Esophagus muscularis mucosa (tissue), 4 donors: ENCODE data around the gene CYP4A22. TPM values are rescaled to one million over a fixed set of nuclear protein-coding genes. Genes with fewer than 3 reads are reported as not detected.
A peak's percentile ranks its signal among the peaks of the same experiment; 100 is the strongest.

Experiments used
- DNase-seq: peaks from one replicate; pipeline ENCODE4 v3.0.0-alpha.2; 2017; ENCODE audit errors: extremely low spot score
- H3K27ac ChIP-seq, 4 donors: fragments of 200-600 bp; sonication (generic); replicated peaks in 1 of 4; 1 replicate in 3 of 4; 2 replicates in 1 of 4; pipeline ENCODE4 v1.5.1; 2016 to 2019; ENCODE audit warnings: mild to moderate bottlenecking in 1 of 4
- H3K27me3 ChIP-seq, 4 donors: fragments of 200-600 bp; sonication (generic); one replicate each; pipeline versions ENCODE4 v1.5.1 to v1.6.0; 2016 to 2019
- H3K36me3 ChIP-seq, 4 donors: fragments of 200-600 bp; sonication (generic); one replicate each; pipeline ENCODE4 v1.5.1; 2016 to 2019
- H3K4me1 ChIP-seq, 4 donors: fragments of 200-600 bp; sonication (generic); one replicate each; pipeline ENCODE4 v1.5.1; 2016 to 2019
- H3K4me3 ChIP-seq, 4 donors: fragments of 200-600 bp; sonication (generic); 1 replicate in 2 of 4; 2 replicates in 2 of 4; pipeline ENCODE4 v1.5.1; 2016 to 2019; ENCODE audit warnings: mild to moderate bottlenecking in 4 of 4, moderate library complexity in 1 of 4
- H3K9me3 ChIP-seq, 4 donors: fragments of 200-600 bp; sonication (generic); 1 replicate in 3 of 4; 2 replicates in 1 of 4; pipeline ENCODE4 v1.5.1; 2016 to 2019
- EP300 ChIP-seq: sonication (generic); formaldehyde crosslinking; IDR thresholded peaks from one replicate; pipeline ENCODE4 v1.6.1; 2017; ENCODE audit warnings: antibody characterized with exemption
- POLR2A ChIP-seq: fragments of 450-650 bp; IDR thresholded peaks from one replicate; pipeline ENCODE4 v1.6.1; 2017; ENCODE audit warnings: antibody characterized with exemption, moderate library complexity, mild to moderate bottlenecking, low read depth
- POLR2AphosphoS5 ChIP-seq, 2 donors: sonication (generic); formaldehyde crosslinking; IDR thresholded peaks; one replicate each; pipeline ENCODE4 v1.6.1; 2017; ENCODE audit warnings: antibody characterized with exemption in 2 of 2
- WGBS: methylation state at CpG from one replicate; pipeline ENCODE4 v1.1.5; 2018; 5-methylcytosine and 5-hydroxymethylcytosine counted together
- intact Hi-C: fragments of 100-400 bp; cut with DNase I; formaldehyde crosslinking; loops from one replicate; pipeline ENCODE4 v1.15.1; 2023
- total RNA-seq, 4 donors: library from RNA; depleted of rRNA; stranded (reverse); fragments of >200 nt; gene quantifications; one replicate each; pipeline versions ENCODE4 v1.1.0 to v1.2.1, GENCODE V29; 2016
- TF ChIP-seq, protein P1 (sequence below), 3 experiments: fragments of 200-600 bp in 2 of 3; fragments of 450-650 bp in 1 of 3; sonication (generic) in 2 of 3; IDR thresholded peaks; one replicate each; pipeline ENCODE4 v1.5.1; 2017 to 2019; ENCODE audit warnings: antibody characterized with exemption in 3 of 3, mild to moderate bottlenecking in 2 of 3, moderate library complexity in 1 of 3

Gene CYP4A22
- total RNA-seq, 4 donors from 2014 or later = 0.19 to 0.46 TPM; not detected in 2

DNA sequence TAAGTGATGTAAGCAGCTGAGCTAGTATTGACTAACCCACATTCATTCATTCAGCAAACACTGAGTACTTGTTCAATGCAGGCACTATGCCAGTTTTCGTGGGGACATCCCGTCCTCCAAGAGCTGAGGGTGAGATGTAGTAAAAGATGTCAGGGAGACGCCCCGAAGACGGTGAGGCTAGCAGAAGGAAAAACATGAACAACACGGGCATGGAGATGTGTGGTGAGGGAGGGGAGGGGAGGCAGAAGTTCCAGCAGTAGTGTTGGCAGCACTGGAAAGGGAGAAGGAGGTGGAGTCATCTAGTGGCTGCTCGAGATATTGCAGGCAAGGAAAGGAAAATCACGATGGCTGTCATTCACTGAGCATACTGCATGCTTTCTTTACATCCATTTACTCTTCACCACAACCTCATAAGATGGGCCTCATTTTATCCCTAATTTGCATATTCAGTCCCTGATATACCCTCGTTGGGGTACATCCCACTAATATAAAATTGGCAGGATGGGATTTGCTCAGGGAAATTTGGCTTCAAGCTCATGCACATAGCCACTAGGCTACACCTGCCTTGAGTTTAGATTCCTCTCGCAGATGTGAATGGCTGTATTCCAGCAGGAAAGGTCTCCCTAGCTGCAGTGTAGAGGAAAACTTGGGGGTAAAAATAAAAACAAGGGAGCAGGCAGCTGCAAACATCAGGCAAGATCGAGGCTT is 38.1 kb downstream of the CYP4A22 start:
- 18% methylated on average over 11 of the region's 11 CpGs for WGBS
- intact Hi-C loops = loop anchor here (5.0 kb wide), 1 partner anchor 537 kb away; no protein-coding TSS in a partner anchor
- peak; percentile 89 for DNase-seq

GRCh38 chr1:47178020-47178419 is 40.8 kb downstream of the CYP4A22 start:
- H3K36me3 ChIP-seq = no peaks in the 10 kb centered on the region
- intact Hi-C loops = loop anchor here (5.0 kb wide), 1 partner anchor 534 kb away; no protein-coding TSS in a partner anchor
- TF ChIP-seq, protein P1, sequence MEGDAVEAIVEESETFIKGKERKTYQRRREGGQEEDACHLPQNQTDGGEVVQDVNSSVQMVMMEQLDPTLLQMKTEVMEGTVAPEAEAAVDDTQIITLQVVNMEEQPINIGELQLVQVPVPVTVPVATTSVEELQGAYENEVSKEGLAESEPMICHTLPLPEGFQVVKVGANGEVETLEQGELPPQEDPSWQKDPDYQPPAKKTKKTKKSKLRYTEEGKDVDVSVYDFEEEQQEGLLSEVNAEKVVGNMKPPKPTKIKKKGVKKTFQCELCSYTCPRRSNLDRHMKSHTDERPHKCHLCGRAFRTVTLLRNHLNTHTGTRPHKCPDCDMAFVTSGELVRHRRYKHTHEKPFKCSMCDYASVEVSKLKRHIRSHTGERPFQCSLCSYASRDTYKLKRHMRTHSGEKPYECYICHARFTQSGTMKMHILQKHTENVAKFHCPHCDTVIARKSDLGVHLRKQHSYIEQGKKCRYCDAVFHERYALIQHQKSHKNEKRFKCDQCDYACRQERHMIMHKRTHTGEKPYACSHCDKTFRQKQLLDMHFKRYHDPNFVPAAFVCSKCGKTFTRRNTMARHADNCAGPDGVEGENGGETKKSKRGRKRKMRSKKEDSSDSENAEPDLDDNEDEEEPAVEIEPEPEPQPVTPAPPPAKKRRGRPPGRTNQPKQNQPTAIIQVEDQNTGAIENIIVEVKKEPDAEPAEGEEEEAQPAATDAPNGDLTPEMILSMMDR (IDR thresholded peaks at IDR 0.05) = no peak
- no peak for TF ChIP-seq EP300
- TF ChIP-seq POLR2AphosphoS5 (IDR thresholded peaks at IDR 0.05) = no peak
- TF ChIP-seq POLR2A = no peak
- 79% methylated on average over 6 of the region's 6 CpGs for WGBS
- H3K4me1 ChIP-seq = peaks cover 15 to 28% (median 24%) of the 10 kb centered on the region in 4 donors
- H3K27ac ChIP-seq = no peak overlapping the region
- peaks cover 0 to 50% (median 0%) of the 10 kb centered on the region in 4 donors for H3K27me3 ChIP-seq
- H3K9me3 ChIP-seq = peaks cover 0 to 4% (median 1%) of the 10 kb centered on the region in 4 donors
- peak; percentile 83 for DNase-seq
- H3K4me3 ChIP-seq = no peak overlapping the region

More for the DNA sequence above, 38.1 kb downstream of the CYP4A22 start:
- Histone ChIP-seq H3K27ac (no peak overlapping the region), H3K4me1 (peaks cover 11 to 26% (median 22%) of the 10 kb centered on the region in 4 donors), H3K9me3 (peaks cover 0 to 8% (median 3%) of the 10 kb centered on the region in 4 donors), H3K36me3 (no peaks in the 10 kb centered on the region), H3K4me3 (no peak overlapping the region), H3K27me3 (peaks cover 0 to 32% (median 0%) of the 10 kb centered on the region in 4 donors)
- TF ChIP-seq EP300 (no peak), POLR2AphosphoS5 (IDR thresholded peaks at IDR 0.05) (no peak), POLR2A (no peak)
- TF ChIP-seq, protein P1 (IDR thresholded peaks at IDR 0.05) = peak; percentile 78 to 98 (median 86)

DNA sequence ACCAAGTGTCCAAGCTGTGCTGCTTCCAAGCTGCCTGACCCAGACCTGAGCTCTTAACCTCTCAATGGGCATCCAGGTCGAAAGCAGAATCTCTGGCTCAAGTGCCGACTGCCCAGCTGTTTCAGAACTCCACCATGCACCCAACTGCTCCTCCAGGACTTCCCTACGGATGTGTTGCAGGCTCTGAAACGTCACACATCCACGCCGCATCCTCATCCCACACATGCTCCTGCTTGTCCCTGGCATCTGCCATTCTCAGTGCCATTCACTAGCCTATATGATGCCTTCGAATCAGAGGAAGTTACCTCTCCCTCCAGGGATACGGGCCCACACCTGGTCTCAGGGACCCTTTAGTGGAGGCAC is 41.4 kb downstream of the CYP4A22 start:
- no peaks in the 10 kb centered on the region for H3K36me3 ChIP-seq
- peaks cover 15 to 28% (median 24%) of the 10 kb centered on the region in 4 donors for H3K4me1 ChIP-seq
- 67% methylated on average over 8 of the region's 8 CpGs for WGBS
- intact Hi-C loops = loop anchor here (5.0 kb wide), 1 partner anchor 534 kb away; no protein-coding TSS in a partner anchor
- no peak overlapping the region for H3K27ac ChIP-seq
- TF ChIP-seq EP300 = no peak
- TF ChIP-seq, protein P1 (IDR thresholded peaks at IDR 0.05) = no peak
- peaks cover 0 to 50% (median 0%) of the 10 kb centered on the region in 4 donors for H3K27me3 ChIP-seq
- peak overlapping the region in 2 of 4 donors; percentile 47 to 62 for H3K4me3 ChIP-seq
- DNase-seq = peak; percentile 74
- no peaks in the 10 kb centered on the region for H3K9me3 ChIP-seq

DNA sequence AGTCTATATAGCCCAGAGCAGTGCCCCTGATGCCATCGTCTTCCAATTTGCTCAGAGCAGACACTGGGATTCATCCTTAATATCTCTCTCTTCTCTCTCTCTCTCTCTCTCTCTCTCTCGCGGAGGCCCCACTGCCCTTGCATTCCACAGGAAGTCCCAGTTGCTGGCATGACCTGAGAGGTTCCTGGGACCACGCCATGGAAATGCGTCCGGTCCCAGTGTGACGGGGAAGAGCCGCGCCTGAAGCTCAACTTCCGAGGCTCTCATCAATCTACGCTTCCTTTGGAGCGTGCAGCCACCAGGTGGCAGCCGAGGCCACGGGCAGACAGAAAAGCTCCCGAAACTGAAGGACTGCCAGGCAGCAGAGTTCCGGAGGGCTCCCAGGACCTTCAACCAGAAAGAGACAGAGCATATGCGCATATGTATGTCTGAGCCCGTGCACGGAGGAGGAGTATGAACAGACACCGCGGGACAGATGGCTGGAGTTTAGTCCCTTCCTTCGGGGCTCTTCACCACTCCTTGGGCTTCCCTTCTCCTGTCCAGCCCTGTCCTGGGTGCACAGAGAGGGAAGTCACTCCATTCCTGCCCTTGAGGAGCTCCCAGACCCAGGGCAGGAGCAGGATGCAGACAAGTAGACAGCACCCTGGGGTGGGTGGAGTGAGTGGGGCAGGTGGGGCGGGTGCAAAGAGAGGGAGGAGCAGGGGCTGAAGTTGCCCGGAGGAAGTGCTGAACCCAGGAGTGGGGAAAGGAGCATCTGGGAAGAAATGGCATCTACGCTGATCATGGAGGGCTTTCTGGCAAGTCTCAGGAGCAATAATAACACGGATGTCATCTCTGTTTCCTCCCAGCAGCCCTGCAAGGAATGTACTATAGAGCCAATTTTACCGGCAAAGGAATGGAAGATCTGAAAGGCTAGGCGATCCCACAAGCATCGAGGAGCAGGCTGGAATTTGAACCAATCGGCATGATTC is 42.1 kb downstream of the CYP4A22 start:
- peaks cover 15 to 28% (median 24%) of the 10 kb centered on the region in 4 donors for H3K4me1 ChIP-seq
- H3K27me3 ChIP-seq = peaks cover 0 to 48% (median 0%) of the 10 kb centered on the region in 4 donors
- intact Hi-C loops = loop anchor here (5.0 kb wide), 1 partner anchor 533 kb away; no protein-coding TSS in a partner anchor
- H3K36me3 ChIP-seq = no peaks in the 10 kb centered on the region
- DNase-seq = peak; percentile 94
- WGBS = 5% methylated on average over 16 of the region's 30 CpGs
- H3K4me3 ChIP-seq = peak overlapping the region; percentile 43 to 62 (median 46)
- peak overlapping the region in 1 of 4 donors; percentile 39 for H3K27ac ChIP-seq
- TF ChIP-seq POLR2A = no peak
- peak in 1 of 2 donors; percentile 67 for TF ChIP-seq POLR2AphosphoS5 (IDR thresholded peaks at IDR 0.05)
- TF ChIP-seq, protein P1 (IDR thresholded peaks at IDR 0.05) = peak; percentile 81 to 89 (median 81)
- no peak for TF ChIP-seq EP300
- no peaks in the 10 kb centered on the region for H3K9me3 ChIP-seq
